ENCODE measurements around the gene PLEKHG5.
A peak's percentile ranks its signal among the peaks of the same experiment; 100 is the strongest.

DNA sequence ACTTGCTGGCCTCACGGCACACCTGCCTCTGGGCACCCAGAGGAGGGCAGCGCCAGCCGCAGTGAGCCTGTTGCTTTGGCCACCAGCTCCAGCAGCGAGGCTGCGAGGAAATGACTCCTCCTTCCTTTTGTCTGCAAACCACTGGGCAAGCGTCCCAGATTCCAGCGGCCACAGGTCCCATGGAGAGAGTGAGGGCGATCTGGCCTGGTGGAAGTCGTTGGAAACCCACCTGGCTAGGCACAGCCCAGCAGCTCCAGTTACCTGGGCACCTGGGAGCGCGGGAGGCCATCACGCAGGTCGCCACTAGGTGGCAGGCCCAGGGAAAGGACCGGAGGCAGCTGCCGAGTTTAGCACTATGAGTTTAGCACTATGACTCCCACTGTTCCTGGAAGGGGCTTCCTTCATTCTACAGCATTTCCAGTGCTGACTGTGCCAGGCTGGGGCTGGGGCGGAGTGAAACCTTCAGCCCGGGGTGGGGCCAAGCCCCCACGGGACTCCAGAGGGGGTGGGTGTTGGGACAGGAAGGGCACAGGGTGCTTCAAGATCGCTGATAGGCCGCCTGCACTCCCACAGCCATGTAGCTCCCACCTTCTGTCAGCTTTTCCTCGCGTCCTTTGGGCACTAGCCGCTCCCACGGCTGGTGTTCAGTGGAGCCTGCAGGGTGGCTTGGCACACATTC lies 68.0 kb downstream of the PLEKHG5 start:
- TF ChIP-seq FOS (IDR thresholded peaks at IDR 0.05; ENCODE audit: borderline replicate concordance, extremely low read depth, insufficient read length), result no peak
- TF ChIP-seq YY1 (IDR thresholded peaks at IDR 0.05; ENCODE audit: low read depth, low read length), result 0 out of 2 replicates have a peak, but pooled peaks have one; percentile 14
- TF ChIP-seq FOXM1 (IDR thresholded peaks at IDR 0.05; ENCODE audit: low read depth, low read length), result no peak
- TF ChIP-seq RAD21 (IDR thresholded peaks at IDR 0.05; ENCODE audit: insufficient read depth, low read depth, low read length), result peak; percentile 52
- 0 out of 2 replicates have a peak, but pooled peaks have one; percentile 2 for TF ChIP-seq EZH2 (IDR thresholded peaks at IDR 0.05; ENCODE audit: borderline replicate concordance, control insufficient read depth, low read depth, low read length)
- TF ChIP-seq, protein P1, sequence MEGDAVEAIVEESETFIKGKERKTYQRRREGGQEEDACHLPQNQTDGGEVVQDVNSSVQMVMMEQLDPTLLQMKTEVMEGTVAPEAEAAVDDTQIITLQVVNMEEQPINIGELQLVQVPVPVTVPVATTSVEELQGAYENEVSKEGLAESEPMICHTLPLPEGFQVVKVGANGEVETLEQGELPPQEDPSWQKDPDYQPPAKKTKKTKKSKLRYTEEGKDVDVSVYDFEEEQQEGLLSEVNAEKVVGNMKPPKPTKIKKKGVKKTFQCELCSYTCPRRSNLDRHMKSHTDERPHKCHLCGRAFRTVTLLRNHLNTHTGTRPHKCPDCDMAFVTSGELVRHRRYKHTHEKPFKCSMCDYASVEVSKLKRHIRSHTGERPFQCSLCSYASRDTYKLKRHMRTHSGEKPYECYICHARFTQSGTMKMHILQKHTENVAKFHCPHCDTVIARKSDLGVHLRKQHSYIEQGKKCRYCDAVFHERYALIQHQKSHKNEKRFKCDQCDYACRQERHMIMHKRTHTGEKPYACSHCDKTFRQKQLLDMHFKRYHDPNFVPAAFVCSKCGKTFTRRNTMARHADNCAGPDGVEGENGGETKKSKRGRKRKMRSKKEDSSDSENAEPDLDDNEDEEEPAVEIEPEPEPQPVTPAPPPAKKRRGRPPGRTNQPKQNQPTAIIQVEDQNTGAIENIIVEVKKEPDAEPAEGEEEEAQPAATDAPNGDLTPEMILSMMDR (IDR thresholded peaks at IDR 0.05 in 2 of 3, conservative IDR thresholded peaks at IDR 0.05 in 1 of 3; ENCODE audit: control insufficient read depth in 2 of 3, extremely low read depth in 1 of 3, insufficient read depth in 1 of 3, low read depth in 3 of 3, low read length in 3 of 3), result peak; percentile 80 to 91 (median 85)
- TF ChIP-seq CHD4 (IDR thresholded peaks at IDR 0.05), result no peak
- TF ChIP-seq, protein P2, sequence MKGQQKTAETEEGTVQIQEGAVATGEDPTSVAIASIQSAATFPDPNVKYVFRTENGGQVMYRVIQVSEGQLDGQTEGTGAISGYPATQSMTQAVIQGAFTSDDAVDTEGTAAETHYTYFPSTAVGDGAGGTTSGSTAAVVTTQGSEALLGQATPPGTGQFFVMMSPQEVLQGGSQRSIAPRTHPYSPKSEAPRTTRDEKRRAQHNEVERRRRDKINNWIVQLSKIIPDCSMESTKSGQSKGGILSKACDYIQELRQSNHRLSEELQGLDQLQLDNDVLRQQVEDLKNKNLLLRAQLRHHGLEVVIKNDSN (IDR thresholded peaks at IDR 0.05; ENCODE audit: borderline replicate concordance, extremely low read length, insufficient read depth, low read depth, low read length), result no peak
- TF ChIP-seq, protein P3, sequence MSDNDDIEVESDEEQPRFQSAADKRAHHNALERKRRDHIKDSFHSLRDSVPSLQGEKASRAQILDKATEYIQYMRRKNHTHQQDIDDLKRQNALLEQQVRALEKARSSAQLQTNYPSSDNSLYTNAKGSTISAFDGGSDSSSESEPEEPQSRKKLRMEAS (IDR thresholded peaks at IDR 0.05; ENCODE audit: low read depth, low read length), result no peak
- no peak for TF ChIP-seq RAD51 (IDR thresholded peaks at IDR 0.05)
- no peak for TF ChIP-seq POLR2AphosphoS5 (IDR thresholded peaks at IDR 0.05; ENCODE audit: low read length)
- TF ChIP-seq SP1 (IDR thresholded peaks at IDR 0.05; ENCODE audit: low read depth, low read length), result no peak
- no peak for TF ChIP-seq STAT1 (conservative IDR thresholded peaks at IDR 0.05)

Measured in GM12878 (cell line).